DND-41 (cell line): ENCODE measurements around the gene SH3GLB2.

Experiments
- ATAC-seq: fragments of 200-7000 bp; cut with Tn5 transposase; 3 replicates; pipeline ENCODE4 v1.9.1; 2021; ENCODE audit warnings: low read depth; ENCODE audit not compliant: insufficient read depth
- DNase-seq: peaks from one replicate; pipeline ENCODE4 v3.0.0-alpha.2; 2020
- H2AFZ ChIP-seq: 2 replicates; pipeline ENCODE4 v1.6.0; 2012; ENCODE audit warnings: low read depth, low read length
- H3K27ac ChIP-seq: 2 replicates; pipeline ENCODE4 v1.5.1; 2012; ENCODE audit warnings: low read length, inconsistent platforms
- H3K27me3 ChIP-seq: fragments of 200-600 bp; sonication (generic); 2 replicates; pipeline ENCODE4 v1.6.0; 2012; ENCODE audit warnings: low read length, mild to moderate bottlenecking, inconsistent platforms; ENCODE audit not compliant: insufficient read depth, poor library complexity
- H3K36me3 ChIP-seq: 2 replicates; pipeline ENCODE4 v1.5.1; 2012; ENCODE audit warnings: low read length, inconsistent platforms; ENCODE audit not compliant: insufficient read depth
- H3K4me1 ChIP-seq: 2 replicates; pipeline ENCODE4 v1.5.1; 2012; ENCODE audit warnings: mild to moderate bottlenecking, low read length; ENCODE audit not compliant: insufficient read depth
- H3K4me2 ChIP-seq: 2 replicates; pipeline ENCODE4 v1.6.0; 2012; ENCODE audit warnings: mild to moderate bottlenecking, moderate library complexity, low read length, inconsistent platforms; ENCODE audit not compliant: insufficient read depth
- H3K4me3 ChIP-seq, 2 experiments: fragments of 200-600 bp in 1 of 2; shearing (Covaris generic) in 1 of 2; 2 replicates each; pipeline ENCODE4 v1.5.1; 2012 to 2016; ENCODE audit warnings: inconsistent platforms in 2 of 2, low read length in 2 of 2, mild to moderate bottlenecking in 2 of 2, low read depth in 1 of 2, moderate library complexity in 1 of 2
- H3K79me2 ChIP-seq: 2 replicates; pipeline ENCODE4 v1.6.0; 2012; ENCODE audit warnings: low read length, inconsistent platforms; ENCODE audit not compliant: insufficient read depth
- H3K9ac ChIP-seq: 2 replicates; pipeline ENCODE4 v1.6.0; 2012; ENCODE audit warnings: low read depth, mild to moderate bottlenecking, inconsistent platforms, low read length, moderate library complexity
- H3K9me3 ChIP-seq: 2 replicates; pipeline ENCODE4 v1.5.1; 2012; ENCODE audit warnings: low read length, moderate library complexity, mild to moderate bottlenecking, inconsistent platforms; ENCODE audit not compliant: insufficient read depth, severe bottlenecking
- H4K20me1 ChIP-seq: 2 replicates; pipeline ENCODE4 v1.6.0; 2012; ENCODE audit warnings: low read length; ENCODE audit not compliant: insufficient read depth
- EZH2 ChIP-seq: IDR thresholded peaks from 3 replicates; pipeline ENCODE4 v1.6.1; 2012; ENCODE audit warnings: borderline replicate concordance, low read depth, mild to moderate bottlenecking, moderate library complexity, low read length, inconsistent platforms; ENCODE audit not compliant: severe bottlenecking
- TF ChIP-seq, protein P1 (sequence below): IDR thresholded peaks from 2 replicates; pipeline ENCODE4 v1.5.1; 2012; ENCODE audit warnings: borderline replicate concordance, low read length, moderate library complexity, mild to moderate bottlenecking; ENCODE audit not compliant: poor library complexity, severe bottlenecking; ENCODE audit errors: extremely low read depth

SH3GLB2 gene

DNA sequence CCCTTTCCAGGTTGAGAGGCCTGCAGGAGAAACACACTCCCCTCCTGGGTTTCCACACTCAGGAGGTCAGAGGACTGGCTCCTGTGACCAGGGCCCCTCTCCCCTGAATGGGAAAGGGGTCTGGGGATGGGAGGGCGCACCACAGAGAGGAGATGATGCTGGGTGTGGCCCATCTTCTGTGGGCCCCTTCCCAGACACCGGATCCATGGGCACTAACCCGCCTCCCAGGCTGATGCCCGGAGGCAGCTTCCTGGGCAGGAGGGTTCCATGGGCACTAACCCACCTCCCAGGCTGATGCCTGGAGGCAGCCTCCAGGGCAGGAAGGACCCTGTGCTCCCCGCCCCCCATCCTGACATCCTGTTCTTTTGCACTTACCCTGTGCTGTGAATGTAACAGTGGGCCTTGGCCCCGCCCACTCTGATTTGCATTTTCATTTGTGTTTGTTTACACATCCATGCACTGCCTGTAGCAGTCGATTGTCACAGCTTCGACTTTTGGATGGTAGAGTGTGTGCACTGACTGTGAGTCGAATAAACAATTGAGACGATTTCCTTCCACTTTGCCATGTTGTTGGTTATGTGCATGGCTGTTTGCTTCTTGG, 43.5 kb upstream of the SH3GLB2 start:
- H3K4me2 ChIP-seq: no peak overlapping the region
- TF ChIP-seq, protein P1, sequence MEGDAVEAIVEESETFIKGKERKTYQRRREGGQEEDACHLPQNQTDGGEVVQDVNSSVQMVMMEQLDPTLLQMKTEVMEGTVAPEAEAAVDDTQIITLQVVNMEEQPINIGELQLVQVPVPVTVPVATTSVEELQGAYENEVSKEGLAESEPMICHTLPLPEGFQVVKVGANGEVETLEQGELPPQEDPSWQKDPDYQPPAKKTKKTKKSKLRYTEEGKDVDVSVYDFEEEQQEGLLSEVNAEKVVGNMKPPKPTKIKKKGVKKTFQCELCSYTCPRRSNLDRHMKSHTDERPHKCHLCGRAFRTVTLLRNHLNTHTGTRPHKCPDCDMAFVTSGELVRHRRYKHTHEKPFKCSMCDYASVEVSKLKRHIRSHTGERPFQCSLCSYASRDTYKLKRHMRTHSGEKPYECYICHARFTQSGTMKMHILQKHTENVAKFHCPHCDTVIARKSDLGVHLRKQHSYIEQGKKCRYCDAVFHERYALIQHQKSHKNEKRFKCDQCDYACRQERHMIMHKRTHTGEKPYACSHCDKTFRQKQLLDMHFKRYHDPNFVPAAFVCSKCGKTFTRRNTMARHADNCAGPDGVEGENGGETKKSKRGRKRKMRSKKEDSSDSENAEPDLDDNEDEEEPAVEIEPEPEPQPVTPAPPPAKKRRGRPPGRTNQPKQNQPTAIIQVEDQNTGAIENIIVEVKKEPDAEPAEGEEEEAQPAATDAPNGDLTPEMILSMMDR: no peak
- no peak for TF ChIP-seq EZH2
- H3K4me3 ChIP-seq: no peak overlapping the region

DNA sequence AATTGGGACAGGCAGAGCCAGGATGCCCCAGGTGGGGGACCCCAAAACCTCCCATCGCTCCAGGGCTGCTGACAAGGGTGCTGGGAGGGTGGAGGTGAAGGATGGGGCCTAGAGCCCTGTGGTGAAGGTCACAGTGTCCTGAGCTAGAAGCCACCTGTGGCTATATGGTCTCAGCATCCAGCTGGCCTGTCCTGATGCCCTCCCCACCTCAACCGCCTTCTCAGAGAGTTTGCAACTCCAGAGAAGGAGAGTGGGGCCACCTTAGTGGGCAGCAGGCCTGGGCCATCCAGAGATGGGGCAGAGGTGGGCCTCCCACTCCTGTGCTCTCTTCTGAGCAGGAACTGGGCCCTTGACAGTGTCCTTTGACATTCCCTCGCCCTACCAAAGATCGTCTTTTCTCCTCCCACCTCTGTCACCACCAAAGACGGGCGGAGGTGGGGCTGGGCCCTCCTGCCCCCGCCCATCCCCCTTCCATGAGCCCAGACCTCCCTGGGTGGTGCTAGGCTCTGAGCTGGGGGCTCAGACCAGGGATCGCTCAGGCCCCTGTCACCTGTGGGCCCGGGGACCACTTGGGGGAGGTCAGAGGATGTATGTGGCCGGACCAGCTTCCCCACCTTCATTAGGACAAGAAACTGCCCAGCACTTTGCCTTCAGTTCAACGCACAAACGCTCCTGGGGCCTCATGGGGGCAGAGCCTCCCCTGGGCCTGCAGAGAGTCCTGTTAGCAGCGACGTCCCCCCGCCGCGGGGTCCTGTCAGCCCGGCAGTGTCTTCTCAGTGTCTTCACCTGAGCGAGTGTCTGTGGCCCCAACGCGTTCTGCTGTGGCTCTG, 42.8 kb upstream of the SH3GLB2 start:
- no peak overlapping the region for H3K27ac ChIP-seq
- no peak for ATAC-seq
- no peaks in the 10 kb centered on the region for H3K4me1 ChIP-seq
- H3K79me2 ChIP-seq: no peaks in the 10 kb centered on the region
- no peak for DNase-seq
- no peak overlapping the region for H3K4me3 ChIP-seq
- H3K9ac ChIP-seq: no peak overlapping the region
- H2AFZ ChIP-seq: no peak overlapping the region
- H3K4me2 ChIP-seq: no peak overlapping the region
- H4K20me1 ChIP-seq: no peaks in the 10 kb centered on the region; the same call in 1 of the 2 replicates
- H3K36me3 ChIP-seq: peaks cover 29% of the 10 kb centered on the region
- no peaks in the 10 kb centered on the region for H3K9me3 ChIP-seq
- no peak for TF ChIP-seq EZH2
- TF ChIP-seq, protein P1: no peak
- no peaks in the 10 kb centered on the region for H3K27me3 ChIP-seq

More for the DNA sequence above, 43.5 kb upstream of the SH3GLB2 start:
- Histone ChIP-seq H3K27ac (no peak overlapping the region), H3K36me3 (peaks cover 27% of the 10 kb centered on the region), H3K9me3 (no peaks in the 10 kb centered on the region), H3K9ac (no peak overlapping the region), H4K20me1 (no peaks in the 10 kb centered on the region; the same call in 1 of the 2 replicates), H2AFZ (no peak overlapping the region), H3K79me2 (no peaks in the 10 kb centered on the region), H3K27me3 (no peaks in the 10 kb centered on the region), H3K4me1 (no peaks in the 10 kb centered on the region)
- ATAC-seq: peak; percentile 44; the same call in 1 of the 3 replicates
- DNase-seq: peak; percentile 22

DNA sequence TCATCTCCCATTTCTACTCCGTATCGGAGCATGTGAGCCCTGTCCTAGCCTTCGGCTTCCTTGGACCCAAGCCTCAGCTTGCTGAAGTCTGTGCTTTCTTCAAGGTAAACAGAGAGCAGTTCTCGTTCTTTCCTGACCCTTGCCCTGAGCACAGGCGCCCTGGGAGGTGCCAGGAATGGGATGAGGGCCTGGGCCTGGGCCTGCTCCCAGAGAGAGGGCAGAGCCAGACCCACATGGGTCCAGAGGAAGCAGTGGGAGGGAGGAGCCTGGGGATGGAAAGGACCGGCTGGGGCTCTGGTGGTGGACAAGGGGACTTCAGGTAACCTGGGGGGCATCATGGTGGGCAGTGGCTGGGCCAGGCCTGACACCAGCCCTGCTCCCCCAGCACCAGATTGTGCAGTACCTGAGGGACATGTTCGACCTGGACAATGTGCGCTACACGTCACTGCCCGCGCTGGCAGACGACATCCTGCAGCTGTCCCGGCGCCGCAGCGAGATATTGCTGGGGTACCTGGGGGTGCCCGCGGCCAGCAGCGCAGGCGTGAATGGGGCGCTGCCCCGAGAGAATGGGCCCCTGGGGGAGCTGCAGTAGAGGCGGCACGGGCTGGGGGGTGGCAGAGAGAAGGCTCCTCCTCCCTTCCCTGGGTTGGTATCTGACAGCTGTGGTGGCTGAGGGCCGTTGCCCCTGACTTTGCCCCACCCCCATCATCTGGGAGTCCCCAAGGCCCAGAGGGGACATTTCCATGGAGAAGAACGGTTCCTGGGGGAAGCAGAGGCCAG, 41.9 kb upstream of the SH3GLB2 start:
- DNase-seq (no peak), ATAC-seq (no peak)
- Histone ChIP-seq H3K79me2 (no peaks in the 10 kb centered on the region), H3K27ac (no peak overlapping the region), H3K4me1 (no peaks in the 10 kb centered on the region), H3K4me2 (no peak overlapping the region), H3K27me3 (no peaks in the 10 kb centered on the region), H4K20me1 (no peaks in the 10 kb centered on the region; the same call in 1 of the 2 replicates), H3K36me3 (peaks cover 37% of the 10 kb centered on the region), H3K9ac (no peak overlapping the region), H2AFZ (no peak overlapping the region), H3K4me3 (no peak overlapping the region), H3K9me3 (no peaks in the 10 kb centered on the region)
- no peak for TF ChIP-seq EZH2
- TF ChIP-seq, protein P1: no peak
